HEK293 (cell line): ENCODE data around the gene BCDIN3D.

Experiments
- ZNF16 ChIP-seq: fragments of 450-650 bp; formaldehyde crosslinking; IDR thresholded peaks from 2 replicates; pipeline ENCODE4 v1.5.1; 2016; ENCODE audit warnings: low read depth, missing biosample characterization, missing genetic modification characterization
- ZNF623 ChIP-seq: fragments of 450-650 bp; formaldehyde crosslinking; IDR thresholded peaks from 2 replicates; pipeline ENCODE4 v1.5.1; 2016; ENCODE audit warnings: missing biosample characterization, missing genetic modification characterization

DNA sequence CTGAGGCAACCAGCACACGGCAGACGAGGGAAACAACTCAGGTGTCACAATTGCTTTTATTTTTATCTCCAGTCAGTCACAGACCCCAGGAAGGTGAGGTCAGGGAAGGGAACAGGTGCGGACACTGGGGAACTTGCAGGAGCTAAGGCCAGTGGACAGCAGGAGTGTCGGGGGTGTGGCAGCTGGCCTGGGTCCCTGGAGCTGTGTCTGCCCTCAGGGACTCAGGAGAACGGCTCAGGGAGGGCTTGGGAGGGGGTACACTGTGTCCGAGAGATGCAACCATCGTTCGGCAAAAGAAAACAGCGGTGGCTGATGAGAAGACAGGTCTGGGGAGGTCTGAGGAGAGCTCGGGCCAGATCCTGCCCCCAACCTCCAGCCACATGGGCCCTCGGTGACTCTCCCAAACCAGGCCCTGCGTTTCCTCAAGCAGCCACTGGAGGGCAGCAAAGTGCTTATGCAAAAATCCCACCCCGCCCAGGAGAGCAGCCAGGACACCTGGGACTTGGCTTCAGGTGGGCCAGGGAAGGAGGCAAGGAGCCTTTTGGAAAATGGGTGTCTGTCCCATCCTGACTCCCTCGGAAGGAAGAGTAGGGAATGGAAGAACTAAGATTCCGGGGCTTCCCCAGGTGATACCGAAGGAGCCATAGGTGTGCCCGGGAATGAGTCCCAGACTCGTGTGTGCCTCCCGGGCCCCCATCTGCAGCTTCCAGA, 24.1 kb upstream of the BCDIN3D start:
- no peak for TF ChIP-seq ZNF623 (tag by site-specific recombination)
- no peak for TF ChIP-seq ZNF16 (tag by site-specific recombination)
